HG02759 (cell line): ENCODE data around the gene C5AR2.
"Not testable (repeated sequence)": the region's sequence is repeated elsewhere in the genome, so short reads cannot be mapped to it uniquely, and the experiment has no call there.

ENCODE experiments used
- ATAC-seq: cut with Tn5 transposase; IDR thresholded peaks from one replicate; pipeline ENCODE4 v1.9.1; 2021; ENCODE audit warnings: mild to moderate bottlenecking, moderate library complexity; ENCODE audit not compliant: unreplicated experiment

Gene C5AR2

GRCh38 chr19:47331931-47332547 lies at the start of gene C5AR2:
TSS of gene C5AR2 (plus strand) at chr19:47332175. CDS start at chr19:47340800, 8,625 bp downstream.
- ATAC-seq: no peak

DNA sequence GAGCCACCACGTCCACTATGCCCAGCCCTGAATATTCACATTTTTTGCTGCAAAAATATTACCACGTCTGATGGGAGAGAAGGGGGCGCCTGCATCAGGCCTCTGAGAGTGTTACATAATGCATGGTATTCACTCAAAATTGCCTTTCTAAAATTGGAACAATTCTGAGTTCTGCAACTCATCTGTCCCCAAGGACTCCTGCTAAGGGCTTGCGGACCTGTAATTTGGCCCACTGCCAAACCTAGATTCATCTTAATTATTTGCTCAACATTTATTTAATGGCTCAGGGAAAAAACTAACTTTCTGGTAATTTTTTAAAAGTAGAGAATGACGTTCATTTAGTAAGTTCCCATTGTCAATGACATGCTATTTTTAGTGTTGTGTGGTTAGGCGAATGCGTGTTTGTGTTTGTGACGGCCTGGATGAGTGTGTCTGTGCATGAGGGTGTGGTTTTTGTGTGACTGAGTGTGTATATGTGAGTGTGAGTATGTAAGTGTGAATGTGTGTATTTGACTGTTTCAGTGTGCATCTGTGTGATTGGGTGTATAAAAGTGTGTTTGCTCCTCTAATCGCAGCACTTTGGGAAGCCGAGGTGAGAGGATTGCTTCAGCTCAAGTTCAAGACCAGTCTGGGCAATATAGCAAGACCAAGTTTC lies 48.4 kb upstream of the C5AR2 start:
- ATAC-seq: no peak

- no peak for ATAC-seq
These were observed 47.6 kb upstream of the C5AR2 start for GRCh38 chr19:47284324-47284899.

DNA sequence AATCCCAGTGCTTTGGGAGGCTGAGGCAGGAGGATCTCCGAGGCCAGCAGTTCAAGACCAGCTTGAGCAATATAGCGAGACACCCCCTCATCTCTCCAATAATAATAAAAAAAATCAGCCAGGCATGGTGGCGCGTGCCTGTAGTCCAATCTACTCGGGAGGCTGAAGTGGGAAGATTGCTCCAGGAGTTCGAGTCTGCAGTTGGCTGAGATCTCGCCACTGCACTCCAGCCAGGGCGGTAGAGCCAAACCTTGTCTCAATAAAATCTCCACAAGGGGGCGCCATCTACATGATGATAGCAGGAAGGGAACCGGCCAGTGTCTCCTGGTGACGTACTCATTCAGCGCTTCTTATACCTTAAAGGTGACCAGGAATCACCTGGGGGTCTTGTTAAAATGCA lies 35.9 kb upstream of the C5AR2 start:
- no peak for ATAC-seq

- not testable (repeated sequence) for ATAC-seq
These were observed 31.1 kb upstream of the C5AR2 start for GRCh38 chr19:47300867-47301266.

GRCh38 chr19:47302249-47302648 lies 29.7 kb upstream of the C5AR2 start:
- no peak for ATAC-seq

DNA sequence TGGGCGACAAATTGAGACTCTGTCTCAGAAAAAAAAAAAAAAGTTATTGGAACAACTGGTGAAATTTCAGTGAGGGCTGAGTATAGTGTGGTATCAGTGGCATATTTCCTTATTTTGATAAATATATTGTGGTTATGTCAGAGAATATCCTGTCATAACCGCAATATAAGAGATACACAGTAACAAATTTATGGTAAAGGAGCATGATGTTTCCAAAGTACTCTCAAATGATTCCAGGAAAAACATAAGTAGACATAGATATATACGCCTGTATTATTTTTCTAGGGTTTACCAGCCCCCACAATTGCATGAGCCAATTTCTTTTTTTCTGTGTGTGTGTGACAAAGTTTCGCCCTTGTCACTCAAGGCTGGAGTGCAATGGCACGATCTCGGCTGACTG lies 28.0 kb upstream of the C5AR2 start:
- ATAC-seq: no peak

DNA sequence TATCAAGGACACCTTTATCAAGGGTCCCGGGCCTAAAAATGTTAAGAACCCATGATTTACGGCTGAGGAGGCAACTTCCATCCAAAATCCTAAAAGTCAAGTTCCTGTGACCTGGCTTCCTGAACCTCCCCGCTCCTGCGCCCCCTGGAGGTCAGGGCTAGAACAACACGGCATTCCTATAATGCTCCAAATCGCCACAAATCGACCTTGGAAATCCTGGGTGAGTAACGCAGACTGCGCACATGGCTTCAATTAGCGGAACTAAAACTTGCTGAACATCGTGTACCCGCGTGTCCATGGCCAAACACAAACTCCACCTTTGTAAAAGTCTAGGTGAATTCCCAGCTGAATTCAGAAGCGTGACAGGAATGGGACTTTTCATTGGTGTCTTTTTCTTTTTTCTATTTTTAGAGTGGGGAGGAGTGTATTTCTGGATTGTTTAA lies 26.6 kb upstream of the C5AR2 start:
- ATAC-seq: no peak

GRCh38 chr19:47306303-47306702 lies 25.7 kb upstream of the C5AR2 start:
- ATAC-seq: no peak

DNA sequence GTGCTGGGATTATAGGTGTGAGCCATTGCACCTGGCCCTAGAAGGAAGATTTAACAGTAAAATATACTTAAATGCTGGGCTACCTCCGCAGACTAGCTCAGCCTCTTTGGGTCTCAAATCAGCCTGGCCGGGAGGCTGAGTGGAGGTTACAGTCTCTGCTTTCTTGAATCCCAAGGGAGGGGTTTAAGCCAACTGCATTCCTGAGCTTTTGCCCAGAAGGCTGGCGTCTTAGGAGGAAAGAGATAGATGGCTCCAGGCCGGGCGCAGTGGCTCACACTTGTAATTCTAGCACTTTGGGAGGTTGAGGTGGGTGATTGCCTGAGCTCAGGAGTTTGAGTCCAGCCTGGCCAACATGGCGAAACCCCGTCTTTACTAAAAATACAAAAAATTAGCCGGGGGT lies 22.9 kb upstream of the C5AR2 start:
- ATAC-seq: no peak

DNA sequence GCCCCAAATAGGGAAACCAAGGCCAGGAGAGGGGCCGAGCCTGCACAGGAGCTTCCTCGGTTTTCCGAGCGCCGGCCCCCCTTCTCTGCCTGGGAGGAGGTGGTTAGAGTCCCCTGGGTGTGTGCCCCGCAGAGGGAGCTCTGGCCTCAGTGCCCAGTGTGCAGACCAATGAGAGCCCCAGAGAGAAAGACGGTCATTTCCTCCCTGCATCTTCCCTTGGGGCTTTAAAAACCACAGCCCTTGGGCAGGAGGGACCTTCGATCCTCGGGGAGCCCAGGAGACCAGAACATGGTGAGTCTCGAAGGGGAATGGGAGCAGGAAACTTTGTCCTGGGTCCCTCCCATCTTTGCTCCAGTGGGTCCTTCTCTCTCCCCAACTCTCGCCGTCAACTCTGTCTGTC lies 22.4 kb upstream of the C5AR2 start, which contains the start of gene C5AR1:
TSS of gene C5AR1 (plus strand) at position 254 of the 400 bp plus-strand sequence. CDS start at position 289, 35 bp downstream.
- no peak for ATAC-seq

DNA sequence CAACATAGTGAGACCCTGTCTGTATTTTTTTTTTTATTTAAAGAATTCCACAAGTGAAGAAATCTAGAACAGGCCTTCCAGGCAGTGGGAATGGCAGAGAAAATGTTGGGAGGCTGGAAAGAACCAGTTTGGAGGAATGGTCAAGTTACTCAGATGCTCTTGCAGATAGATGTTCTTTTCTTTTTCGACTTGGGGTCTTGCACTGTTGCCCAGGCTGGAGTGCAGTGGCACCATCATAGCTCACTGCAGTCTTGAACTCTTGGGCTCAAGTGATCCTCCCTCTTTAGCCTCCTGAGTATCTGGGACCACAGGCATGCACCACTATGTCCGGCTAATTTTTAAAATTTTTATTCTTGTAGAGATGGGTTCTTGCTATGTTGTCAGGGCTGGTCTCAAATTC lies 21.7 kb upstream of the C5AR2 start:
- ATAC-seq: no peak

GRCh38 chr19:47310819-47311218 lies 21.2 kb upstream of the C5AR2 start:
- ATAC-seq: no peak

- ATAC-seq: no peak
These were observed 19.5 kb upstream of the C5AR2 start for GRCh38 chr19:47312366-47313006.

DNA sequence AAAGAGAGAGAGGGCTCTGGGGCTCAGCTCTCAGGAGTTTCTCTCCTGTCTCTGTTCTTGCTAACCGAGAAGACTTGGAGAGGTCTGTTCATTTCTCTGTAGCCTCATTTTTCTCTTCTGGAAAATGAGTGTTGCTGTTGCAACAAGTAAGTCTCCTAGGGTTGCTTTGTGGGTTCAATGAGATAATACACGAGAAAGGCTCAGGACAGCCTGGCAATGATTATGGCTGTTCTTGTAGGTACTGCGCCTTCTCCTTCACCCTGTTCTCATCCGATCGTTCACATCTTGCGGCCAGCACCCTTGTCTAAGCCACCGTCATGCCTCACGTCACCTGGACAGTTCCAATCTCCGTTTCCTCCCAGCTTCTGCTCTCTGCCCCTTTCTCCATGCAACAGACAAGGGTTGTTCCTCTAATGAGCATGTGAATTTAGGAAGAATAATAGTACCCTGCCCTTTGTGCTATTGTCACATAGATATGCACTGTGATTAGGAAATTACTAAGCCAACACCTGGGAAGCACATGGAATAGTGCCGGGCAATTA lies 18.1 kb upstream of the C5AR2 start:
- no peak for ATAC-seq

DNA sequence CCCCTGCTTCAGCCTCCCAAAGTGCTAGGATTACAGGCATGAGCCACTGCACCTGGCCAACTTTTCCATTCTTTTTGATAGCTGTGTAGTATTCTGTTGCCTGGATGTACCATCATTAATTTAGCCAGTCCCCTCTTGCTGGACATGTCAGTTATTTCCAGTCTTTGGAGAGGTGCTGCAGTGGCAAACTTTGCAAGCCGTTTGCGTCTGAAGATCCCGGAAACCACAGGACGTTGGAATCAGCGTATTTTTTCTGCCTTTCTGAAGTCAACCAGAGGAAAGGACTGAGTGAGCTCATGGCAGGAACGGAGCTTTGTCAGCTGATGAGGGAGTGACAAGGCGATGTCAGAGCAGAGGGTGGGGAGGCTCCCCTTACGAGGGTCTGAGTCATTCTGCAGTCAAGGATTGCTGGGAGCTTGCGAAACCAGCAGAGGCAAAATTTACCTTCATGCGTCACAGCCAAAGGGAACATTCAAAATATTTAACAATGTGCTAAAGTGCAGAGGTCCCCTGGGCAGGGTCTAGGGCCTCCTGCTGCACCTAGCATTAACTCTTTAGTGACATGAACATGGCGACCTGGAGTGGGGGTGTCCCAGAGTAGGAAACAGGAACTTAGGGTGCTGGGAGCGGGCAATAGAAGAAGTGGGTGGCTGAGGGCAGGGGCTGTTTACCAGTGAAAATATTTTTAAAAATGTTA lies 16.7 kb upstream of the C5AR2 start:
- ATAC-seq: no peak

GRCh38 chr19:47316513-47316912 lies 15.5 kb upstream of the C5AR2 start:
- ATAC-seq: no peak

GRCh38 chr19:47319923-47320871 lies 11.8 kb upstream of the C5AR2 start:
- ATAC-seq: no peak

- ATAC-seq: no peak
These were observed 10.3 kb upstream of the C5AR2 start for GRCh38 chr19:47321630-47322029.

- ATAC-seq: no peak
These were observed 9.9 kb upstream of the C5AR2 start for GRCh38 chr19:47322058-47322457.
